ENCODE measurements around the gene LPAR3.

Gene LPAR3

GRCh38 chr1:84855691-84856630 is 37.0 kb downstream of the LPAR3 start:
- no peak for DNase-seq

GRCh38 chr1:84855168-84855567 is 37.8 kb downstream of the LPAR3 start:
- no peak for DNase-seq

GRCh38 chr1:84853741-84854721 is 39.0 kb downstream of the LPAR3 start:
- no peak for DNase-seq

- no peak for DNase-seq
These were observed 41.2 kb downstream of the LPAR3 start for GRCh38 chr1:84851839-84852238.

- no peak for DNase-seq
These were observed 43.5 kb downstream of the LPAR3 start for GRCh38 chr1:84849357-84849975.

- no peak for DNase-seq
These were observed 45.5 kb downstream of the LPAR3 start for GRCh38 chr1:84847253-84848250.

- no peak for DNase-seq
These were observed 46.6 kb downstream of the LPAR3 start for GRCh38 chr1:84846387-84846786.

GRCh38 chr1:84845357-84845756 is 47.6 kb downstream of the LPAR3 start:
- DNase-seq = no peak

GRCh38 chr1:84844094-84844493 is 48.9 kb downstream of the LPAR3 start:
- DNase-seq = no peak

- DNase-seq = no peak
These were observed 50.2 kb downstream of the LPAR3 start for GRCh38 chr1:84842748-84843231.

GRCh38 chr1:84841971-84842370 is 51.0 kb downstream of the LPAR3 start:
- no peak for DNase-seq

- DNase-seq = no peak
These were observed 52.7 kb downstream of the LPAR3 start for GRCh38 chr1:84840346-84840745.

GRCh38 chr1:84839544-84839943 is 53.5 kb downstream of the LPAR3 start:
- no peak for DNase-seq

GRCh38 chr1:84836145-84836544 is 56.9 kb downstream of the LPAR3 start:
- DNase-seq = no peak

- no peak for DNase-seq
These were observed 57.8 kb downstream of the LPAR3 start for GRCh38 chr1:84835169-84835568.

GRCh38 chr1:84834419-84835064 is 58.5 kb downstream of the LPAR3 start:
- DNase-seq = no peak

- no peak for DNase-seq
These were observed 59.8 kb downstream of the LPAR3 start for GRCh38 chr1:84833194-84833593.

- DNase-seq = no peak
These were observed 62.9 kb downstream of the LPAR3 start for GRCh38 chr1:84830136-84830535.

- DNase-seq = no peak
These were observed 65.0 kb downstream of the LPAR3 start for GRCh38 chr1:84827976-84828375.

GRCh38 chr1:84827555-84827954 is 65.5 kb downstream of the LPAR3 start:
- no peak for DNase-seq

- no peak for DNase-seq
These were observed 67.8 kb downstream of the LPAR3 start for GRCh38 chr1:84825161-84825560.

Data from GOT3 (cell line).